ENCODE measurements around the gene DMD.

Gene DMD

GRCh38 chrX:31435592-31435991 is 1775.8 kb downstream of the DMD start:
- TF ChIP-seq CTCF (conservative IDR thresholded peaks at IDR 0.05; ENCODE audit: low read length) = no peak
- TF ChIP-seq EZH2phosphoT487 (IDR thresholded peaks at IDR 0.05; ENCODE audit: borderline replicate concordance) = no peak
- no peaks in the 10 kb centered on the region for H3K4me1 ChIP-seq (ENCODE audit: insufficient read depth, low read length, poor library complexity, severe bottlenecking)
- H3K4me3 ChIP-seq (ENCODE audit: low read length, poor library complexity, severe bottlenecking) = no peak overlapping the region
- no peaks in the 10 kb centered on the region for H4K20me1 ChIP-seq (ENCODE audit: insufficient read depth, low read length, poor library complexity, severe bottlenecking)
- no peaks in the 10 kb centered on the region for H3K27me3 ChIP-seq (ENCODE audit: insufficient read depth, low read length, poor library complexity, severe bottlenecking)
- H3K9me2 ChIP-seq (replicated peaks; ENCODE audit: low read depth, low read length) = no peaks in the 10 kb centered on the region
- H3F3A ChIP-seq (ENCODE audit: low read depth) = no peaks in the 10 kb centered on the region
- H3K9ac ChIP-seq (ENCODE audit: low read depth, low read length, poor library complexity, severe bottlenecking) = no peak overlapping the region
- no peaks in the 10 kb centered on the region for H3K36me3 ChIP-seq (ENCODE audit: insufficient read depth, low read length)
- H3K4me2 ChIP-seq (ENCODE audit: low read depth, low read length, poor library complexity, severe bottlenecking) = no peak overlapping the region
- no peak overlapping the region for H2AFZ ChIP-seq (ENCODE audit: low read length)
- H3K79me2 ChIP-seq (ENCODE audit: insufficient read depth, low read length) = no peaks in the 10 kb centered on the region
- H3K9me3 ChIP-seq (ENCODE audit: insufficient read depth, low read depth, low read length) = no peaks in the 10 kb centered on the region

- Histone ChIP-seq H3K79me2 (ENCODE audit: insufficient read depth, low read length) (no peaks in the 10 kb centered on the region), H3K27me3 (ENCODE audit: insufficient read depth, low read length, poor library complexity, severe bottlenecking) (no peaks in the 10 kb centered on the region), H3K36me3 (ENCODE audit: insufficient read depth, low read length) (no peaks in the 10 kb centered on the region), H3K9me3 (ENCODE audit: insufficient read depth, low read depth, low read length) (no peaks in the 10 kb centered on the region), H3K4me2 (ENCODE audit: low read depth, low read length, poor library complexity, severe bottlenecking) (no peak overlapping the region), H3K9ac (ENCODE audit: low read depth, low read length, poor library complexity, severe bottlenecking) (no peak overlapping the region), H4K20me1 (ENCODE audit: insufficient read depth, low read length, poor library complexity, severe bottlenecking) (no peaks in the 10 kb centered on the region), H3K4me3 (ENCODE audit: low read length, poor library complexity, severe bottlenecking) (no peak overlapping the region), H3K4me1 (ENCODE audit: insufficient read depth, low read length, poor library complexity, severe bottlenecking) (no peaks in the 10 kb centered on the region), H3K9me2 (replicated peaks; ENCODE audit: low read depth, low read length) (no peaks in the 10 kb centered on the region), H2AFZ (ENCODE audit: low read length) (no peak overlapping the region), H3F3A (ENCODE audit: low read depth) (no peaks in the 10 kb centered on the region)
- TF ChIP-seq EZH2phosphoT487 (IDR thresholded peaks at IDR 0.05; ENCODE audit: borderline replicate concordance) (no peak), CTCF (conservative IDR thresholded peaks at IDR 0.05; ENCODE audit: low read length) (no peak)
Measured at GRCh38 chrX:31433856-31434255, 1777.5 kb downstream of the DMD start.

- Histone ChIP-seq H3K4me1 (ENCODE audit: insufficient read depth, low read length, poor library complexity, severe bottlenecking) (no peaks in the 10 kb centered on the region), H3F3A (ENCODE audit: low read depth) (no peaks in the 10 kb centered on the region), H2AFZ (ENCODE audit: low read length) (no peak overlapping the region), H3K9ac (ENCODE audit: low read depth, low read length, poor library complexity, severe bottlenecking) (no peak overlapping the region), H3K4me3 (ENCODE audit: low read length, poor library complexity, severe bottlenecking) (no peak overlapping the region), H3K36me3 (ENCODE audit: insufficient read depth, low read length) (no peaks in the 10 kb centered on the region), H3K27me3 (ENCODE audit: insufficient read depth, low read length, poor library complexity, severe bottlenecking) (no peaks in the 10 kb centered on the region), H3K79me2 (ENCODE audit: insufficient read depth, low read length) (no peaks in the 10 kb centered on the region), H3K9me3 (ENCODE audit: insufficient read depth, low read depth, low read length) (no peaks in the 10 kb centered on the region), H3K4me2 (ENCODE audit: low read depth, low read length, poor library complexity, severe bottlenecking) (no peak overlapping the region), H4K20me1 (ENCODE audit: insufficient read depth, low read length, poor library complexity, severe bottlenecking) (no peaks in the 10 kb centered on the region), H3K9me2 (replicated peaks; ENCODE audit: low read depth, low read length) (no peaks in the 10 kb centered on the region)
- TF ChIP-seq EZH2phosphoT487 (IDR thresholded peaks at IDR 0.05; ENCODE audit: borderline replicate concordance) = no peak
- TF ChIP-seq CTCF (conservative IDR thresholded peaks at IDR 0.05; ENCODE audit: low read length) = no peak
Measured at GRCh38 chrX:31429915-31430314, 1781.4 kb downstream of the DMD start.
